Stimulated activated memory B cell treated with anti-CD40 and anti-IgM and Interleukin-4, amounts not matched to agents 10 μg/mL and 1 μg/mL and 100 μg/mL, for 72 hours (primary cell): ENCODE data around the gene TECPR1.

Experiments
- ATAC-seq: fragments of 150-1000 bp; cut with Tn5 transposase; 2 replicates; pipeline ENCODE4 v1.10.0; 2021
- H3K27ac Mint-ChIP-seq: one replicate; pipeline ENCODE4 v1.8.0; 2022; ENCODE audit warnings: mild to moderate bottlenecking, mixed read lengths
- H3K27me3 Mint-ChIP-seq: one replicate; pipeline ENCODE4 v1.8.0; 2022; ENCODE audit warnings: mixed read lengths
- H3K36me3 Mint-ChIP-seq: one replicate; pipeline ENCODE4 v1.8.0; 2022; ENCODE audit warnings: mixed read lengths
- H3K4me1 Mint-ChIP-seq: one replicate; pipeline ENCODE4 v1.8.0; 2022; ENCODE audit warnings: mixed read lengths
- H3K4me3 Mint-ChIP-seq: one replicate; pipeline ENCODE4 v1.8.0; 2022; ENCODE audit warnings: mild to moderate bottlenecking, moderate library complexity, mixed read lengths
- H3K9me3 Mint-ChIP-seq: one replicate; pipeline ENCODE4 v1.8.0; 2022; ENCODE audit warnings: mixed read lengths

Gene TECPR1

DNA sequence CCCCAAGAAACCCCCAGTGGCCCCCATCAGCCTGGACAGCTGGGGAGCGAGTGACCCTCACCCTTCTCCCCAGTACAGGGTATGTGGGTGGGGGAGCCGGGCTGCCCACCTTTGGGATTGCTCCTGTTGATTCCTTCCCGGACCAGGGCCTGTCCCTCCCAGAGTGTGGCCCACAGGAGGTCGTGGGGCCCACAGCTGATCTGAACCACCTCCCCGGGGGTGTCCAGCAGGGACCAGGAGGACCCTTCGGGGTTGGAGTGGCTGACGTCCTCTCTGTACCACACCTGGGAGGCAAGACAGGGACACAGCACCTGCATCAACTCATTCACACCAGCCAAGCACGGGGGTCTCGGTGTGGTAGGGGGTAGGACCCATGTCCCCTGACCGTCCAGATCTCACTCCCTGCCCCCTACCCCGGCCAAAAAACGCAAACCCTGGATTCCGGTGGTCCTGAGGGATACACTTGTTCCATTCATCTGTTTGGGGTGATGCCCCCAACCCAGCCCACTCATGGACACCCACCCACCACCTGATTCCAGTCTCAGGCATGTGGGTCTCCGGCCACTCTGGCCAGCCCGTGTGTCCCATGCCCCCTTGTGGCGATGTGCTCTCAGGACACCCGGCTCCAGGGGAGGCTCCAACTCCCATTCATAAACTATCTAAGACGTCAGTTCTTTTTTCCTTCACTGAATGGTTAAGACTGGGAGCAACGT is 10.9 kb downstream of the TECPR1 start:
- no peaks in the 10 kb centered on the region for H3K27me3 Mint-ChIP-seq
- peaks cover 91% of the 10 kb centered on the region for H3K36me3 Mint-ChIP-seq
- no peak overlapping the region for H3K27ac Mint-ChIP-seq
- H3K4me3 Mint-ChIP-seq: no peak overlapping the region
- H3K9me3 Mint-ChIP-seq: no peaks in the 10 kb centered on the region
- no peak for ATAC-seq
- peaks cover 8% of the 10 kb centered on the region for H3K4me1 Mint-ChIP-seq

DNA sequence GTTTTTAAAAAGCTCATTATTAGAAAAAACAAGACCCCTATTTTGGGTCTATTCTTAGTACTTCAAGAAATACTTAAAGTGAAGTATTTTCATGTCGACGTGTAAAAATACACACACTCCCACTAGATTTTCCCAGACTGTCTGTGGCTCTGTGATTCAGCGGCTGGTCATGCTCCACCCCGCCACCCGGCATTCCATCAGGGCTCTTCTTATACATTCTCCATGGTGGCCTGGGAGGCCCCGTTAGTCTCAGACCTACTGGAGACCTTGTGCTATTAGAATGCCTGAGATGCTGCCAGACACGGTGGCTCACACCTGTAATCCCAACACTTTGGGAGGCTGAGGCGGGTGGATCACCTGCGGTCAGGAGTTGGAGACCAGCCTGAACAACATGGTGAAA is 13.1 kb downstream of the TECPR1 start:
- peaks cover 93% of the 10 kb centered on the region for H3K36me3 Mint-ChIP-seq
- ATAC-seq: no peak
- no peak overlapping the region for H3K27ac Mint-ChIP-seq

DNA sequence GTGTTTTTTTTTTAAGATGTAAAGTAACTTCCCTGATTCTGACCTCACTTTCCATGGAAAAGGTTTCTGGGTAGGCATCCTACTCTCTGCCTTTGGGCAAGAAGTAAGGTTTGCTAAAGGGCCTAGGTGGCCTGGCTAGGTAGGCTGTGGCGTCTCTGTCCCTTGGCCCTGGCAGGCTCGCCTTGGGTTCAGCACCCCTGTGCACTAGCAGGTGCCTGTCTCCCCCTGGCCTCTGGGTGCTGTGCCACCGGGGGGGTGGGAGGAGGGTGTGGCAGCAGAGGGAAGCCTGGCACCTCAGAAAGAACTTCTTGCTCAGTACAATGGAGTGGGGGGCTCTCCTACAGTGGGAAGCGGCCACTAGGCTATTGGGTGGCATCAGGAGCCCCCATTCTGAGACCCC is 14.0 kb downstream of the TECPR1 start:
- H3K4me3 Mint-ChIP-seq: no peak overlapping the region
- H3K36me3 Mint-ChIP-seq: peaks cover 95% of the 10 kb centered on the region
- ATAC-seq: no peak
- no peaks in the 10 kb centered on the region for H3K9me3 Mint-ChIP-seq
- no peaks in the 10 kb centered on the region for H3K27me3 Mint-ChIP-seq
- peaks cover 8% of the 10 kb centered on the region for H3K4me1 Mint-ChIP-seq
- no peak overlapping the region for H3K27ac Mint-ChIP-seq

More for the DNA sequence above, 13.1 kb downstream of the TECPR1 start:
- Mint-ChIP-seq H3K4me3 (no peak overlapping the region), H3K27me3 (no peaks in the 10 kb centered on the region), H3K4me1 (peaks cover 8% of the 10 kb centered on the region), H3K9me3 (no peaks in the 10 kb centered on the region)

DNA sequence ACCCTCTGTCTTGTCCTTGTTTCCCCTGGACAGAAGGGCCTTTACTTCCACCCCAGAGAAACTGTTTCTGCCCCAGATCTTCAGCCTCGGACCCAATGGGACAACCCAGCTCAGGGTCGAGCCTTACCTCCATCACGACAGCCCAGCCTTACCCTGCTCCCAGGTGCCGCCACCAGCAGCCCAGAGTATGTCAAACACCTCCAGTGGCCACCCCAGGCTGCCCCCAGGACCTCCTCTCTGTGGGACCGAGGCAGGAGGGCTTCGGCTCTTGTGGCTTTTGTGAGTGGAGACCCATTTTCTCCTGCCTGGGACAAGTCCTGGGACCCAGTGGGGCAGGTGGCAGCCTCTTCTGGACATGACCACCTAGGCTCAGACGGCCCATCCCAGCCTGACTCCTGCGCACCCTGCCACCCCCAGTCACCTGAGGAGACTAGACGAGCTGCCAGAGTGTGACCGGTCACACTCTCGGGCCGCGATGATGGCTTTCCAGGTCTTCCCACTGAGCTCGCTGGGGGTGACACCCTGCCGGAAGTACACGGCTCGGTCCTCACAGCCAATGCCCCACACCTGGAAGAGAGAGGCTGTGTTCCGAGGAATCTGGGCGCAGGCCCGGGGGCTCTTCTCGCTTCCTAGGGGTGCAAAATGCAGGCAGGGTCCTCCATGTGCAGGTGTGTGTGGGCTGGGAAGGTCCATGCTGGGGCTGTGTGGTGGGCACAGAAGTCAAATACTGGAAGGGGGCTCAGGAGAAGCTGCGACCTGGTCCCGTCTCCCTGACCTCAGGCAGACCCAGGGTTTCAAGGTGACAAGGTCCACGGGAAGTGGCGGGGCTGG is 15.5 kb downstream of the TECPR1 start:
- ATAC-seq: no peak
- Mint-ChIP-seq H3K27ac (no peak overlapping the region), H3K9me3 (no peaks in the 10 kb centered on the region), H3K4me3 (no peak overlapping the region), H3K27me3 (no peaks in the 10 kb centered on the region), H3K36me3 (peaks cover 87% of the 10 kb centered on the region), H3K4me1 (peaks cover 6% of the 10 kb centered on the region)

DNA sequence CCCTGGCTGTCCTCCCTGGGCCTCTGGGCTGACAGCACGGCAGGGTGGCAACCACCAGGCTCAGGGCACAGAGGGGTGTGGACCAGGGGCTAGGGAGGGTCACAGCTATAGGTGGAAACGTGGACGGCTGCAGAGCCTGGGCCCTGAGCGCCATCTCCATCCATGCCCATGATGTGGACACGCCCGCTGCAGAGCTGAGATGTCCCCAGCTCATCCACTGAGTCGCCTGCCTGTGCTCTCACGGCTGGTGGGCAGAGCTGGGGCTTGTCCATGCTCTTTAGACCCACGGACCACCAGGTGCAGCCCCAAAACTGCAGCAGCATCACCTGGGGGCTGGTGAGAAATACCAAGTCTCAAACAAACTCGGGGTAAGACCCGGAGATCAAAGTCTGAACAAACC is 16.1 kb downstream of the TECPR1 start:
- no peaks in the 10 kb centered on the region for H3K4me1 Mint-ChIP-seq
- no peak for ATAC-seq
- no peaks in the 10 kb centered on the region for H3K9me3 Mint-ChIP-seq
- H3K27me3 Mint-ChIP-seq: no peaks in the 10 kb centered on the region
- no peak overlapping the region for H3K27ac Mint-ChIP-seq
- H3K36me3 Mint-ChIP-seq: peaks cover 86% of the 10 kb centered on the region
- no peak overlapping the region for H3K4me3 Mint-ChIP-seq

DNA sequence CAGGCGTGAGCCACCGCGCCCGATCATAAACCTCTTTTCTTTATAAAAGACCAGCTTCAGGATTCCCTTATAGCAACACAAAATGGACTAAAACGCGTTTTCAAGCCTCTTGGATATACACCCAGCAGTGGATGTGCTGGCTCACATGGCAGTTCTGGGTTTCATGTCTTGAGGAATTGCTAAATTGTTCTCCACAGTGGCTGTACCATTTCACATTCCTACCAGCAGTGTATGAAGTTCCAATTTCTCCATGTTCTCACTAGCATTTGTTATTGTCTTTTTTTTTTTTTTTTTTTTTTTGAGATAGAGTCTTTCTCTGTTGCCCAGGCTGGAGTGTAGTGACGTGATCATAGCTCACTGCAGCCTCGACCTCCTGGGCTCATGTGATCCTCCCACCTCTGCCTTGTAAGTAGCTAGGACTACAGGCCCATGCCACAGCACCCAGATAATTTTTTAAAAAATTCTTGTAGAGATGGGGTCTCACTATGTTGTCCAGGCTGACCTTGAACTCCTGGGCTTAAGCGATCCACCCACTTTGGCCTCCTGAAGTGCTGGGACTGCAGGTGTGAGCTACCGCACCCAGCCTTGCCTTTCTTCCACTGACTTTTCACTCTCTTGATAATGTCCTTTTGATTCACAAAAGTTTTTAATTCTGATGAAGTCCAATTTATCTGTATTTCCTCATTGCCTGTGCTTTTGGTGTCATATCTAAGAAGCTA is 17.4 kb downstream of the TECPR1 start:
- Mint-ChIP-seq H3K36me3 (peaks cover 85% of the 10 kb centered on the region), H3K4me3 (no peak overlapping the region), H3K4me1 (no peaks in the 10 kb centered on the region), H3K27me3 (no peaks in the 10 kb centered on the region), H3K9me3 (no peaks in the 10 kb centered on the region), H3K27ac (no peak overlapping the region)
- no peak for ATAC-seq

DNA sequence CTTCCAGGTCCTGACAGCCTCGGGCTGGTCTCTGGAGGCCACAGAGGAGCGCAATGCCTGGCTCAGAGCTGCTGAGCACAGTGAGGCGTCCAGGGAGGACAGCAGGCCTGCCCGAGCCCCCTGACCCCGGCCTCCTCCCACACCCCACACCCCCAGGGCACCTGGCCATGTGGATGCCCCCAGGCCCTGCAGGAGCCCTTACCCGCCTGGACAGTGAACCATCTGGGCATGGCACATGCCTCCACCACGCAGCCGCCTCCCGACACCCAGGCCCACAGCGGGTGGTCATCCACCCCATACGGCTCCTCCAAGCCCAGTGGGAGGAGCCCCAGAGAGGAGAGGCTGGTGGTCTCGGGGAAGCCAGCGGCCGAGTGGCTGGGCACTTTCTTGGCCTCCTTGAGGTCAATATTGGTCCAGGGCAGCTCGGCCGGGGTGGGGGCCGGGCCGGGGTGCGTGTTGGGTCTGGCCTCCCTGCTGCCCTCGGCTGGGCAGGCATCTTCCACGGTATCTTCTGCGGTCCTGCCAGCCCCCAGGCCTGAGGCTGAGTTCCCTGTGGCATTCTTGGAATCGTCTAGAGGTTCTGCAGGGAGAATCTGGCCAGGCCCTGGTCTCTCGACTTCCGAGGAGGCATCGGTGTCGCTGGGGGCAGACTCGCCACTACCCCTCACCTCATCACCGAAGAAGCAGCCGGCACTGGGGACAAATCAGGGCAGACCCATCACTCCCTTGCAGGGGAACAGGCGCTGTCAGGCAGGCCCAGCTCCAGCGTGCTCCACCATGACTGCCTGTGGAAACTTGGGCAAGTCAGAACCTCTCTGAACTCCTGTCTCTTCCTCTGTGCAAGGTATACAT is 18.6 kb downstream of the TECPR1 start:
- Mint-ChIP-seq H3K4me3 (no peak overlapping the region), H3K36me3 (peaks cover 83% of the 10 kb centered on the region), H3K27me3 (no peaks in the 10 kb centered on the region), H3K4me1 (no peaks in the 10 kb centered on the region), H3K9me3 (no peaks in the 10 kb centered on the region), H3K27ac (no peak overlapping the region)
- ATAC-seq: no peak

DNA sequence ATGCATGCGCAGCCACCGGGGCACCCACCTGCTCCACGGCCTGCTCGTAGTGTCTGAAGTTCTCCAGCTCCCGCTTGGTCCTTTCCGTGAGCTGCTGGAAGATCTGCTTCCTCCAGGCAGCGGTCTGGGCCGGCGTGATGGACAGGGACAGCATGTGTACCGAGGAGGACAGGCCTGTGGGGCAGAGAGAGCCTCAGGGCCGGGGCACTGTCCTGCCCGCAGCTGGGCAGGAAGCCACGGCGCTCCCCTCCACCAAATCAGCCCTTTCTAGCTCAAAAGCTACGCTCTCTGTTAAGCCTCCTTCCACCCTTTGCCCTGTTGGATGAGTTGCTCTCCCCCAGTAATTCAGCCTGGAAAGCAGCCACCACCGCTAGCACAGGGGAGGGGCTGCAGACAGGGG is 19.2 kb downstream of the TECPR1 start:
- Mint-ChIP-seq H3K36me3 (peaks cover 83% of the 10 kb centered on the region), H3K4me3 (no peak overlapping the region), H3K4me1 (no peaks in the 10 kb centered on the region), H3K27me3 (no peaks in the 10 kb centered on the region), H3K9me3 (no peaks in the 10 kb centered on the region), H3K27ac (no peak overlapping the region)
- ATAC-seq: no peak

DNA sequence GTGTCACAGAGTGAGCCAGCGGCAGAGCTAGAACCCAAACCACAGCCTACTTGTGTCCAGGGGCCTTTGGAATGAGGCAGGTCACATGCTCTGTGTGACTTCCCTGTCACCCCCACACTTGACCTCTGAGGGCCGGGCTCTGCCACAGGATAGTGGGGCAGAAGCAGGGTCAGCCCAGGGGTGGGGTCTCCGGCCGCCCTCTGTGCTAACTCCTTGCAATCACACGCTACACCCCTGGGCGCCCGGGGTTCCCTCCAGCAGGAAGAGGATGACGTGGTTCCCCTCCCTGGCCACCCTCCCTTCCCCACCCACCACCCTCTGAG is 19.8 kb downstream of the TECPR1 start:
- H3K9me3 Mint-ChIP-seq: no peaks in the 10 kb centered on the region
- H3K27me3 Mint-ChIP-seq: no peaks in the 10 kb centered on the region
- H3K27ac Mint-ChIP-seq: no peak overlapping the region
- peaks cover 82% of the 10 kb centered on the region for H3K36me3 Mint-ChIP-seq
- H3K4me3 Mint-ChIP-seq: no peak overlapping the region
- no peaks in the 10 kb centered on the region for H3K4me1 Mint-ChIP-seq
- ATAC-seq: no peak

DNA sequence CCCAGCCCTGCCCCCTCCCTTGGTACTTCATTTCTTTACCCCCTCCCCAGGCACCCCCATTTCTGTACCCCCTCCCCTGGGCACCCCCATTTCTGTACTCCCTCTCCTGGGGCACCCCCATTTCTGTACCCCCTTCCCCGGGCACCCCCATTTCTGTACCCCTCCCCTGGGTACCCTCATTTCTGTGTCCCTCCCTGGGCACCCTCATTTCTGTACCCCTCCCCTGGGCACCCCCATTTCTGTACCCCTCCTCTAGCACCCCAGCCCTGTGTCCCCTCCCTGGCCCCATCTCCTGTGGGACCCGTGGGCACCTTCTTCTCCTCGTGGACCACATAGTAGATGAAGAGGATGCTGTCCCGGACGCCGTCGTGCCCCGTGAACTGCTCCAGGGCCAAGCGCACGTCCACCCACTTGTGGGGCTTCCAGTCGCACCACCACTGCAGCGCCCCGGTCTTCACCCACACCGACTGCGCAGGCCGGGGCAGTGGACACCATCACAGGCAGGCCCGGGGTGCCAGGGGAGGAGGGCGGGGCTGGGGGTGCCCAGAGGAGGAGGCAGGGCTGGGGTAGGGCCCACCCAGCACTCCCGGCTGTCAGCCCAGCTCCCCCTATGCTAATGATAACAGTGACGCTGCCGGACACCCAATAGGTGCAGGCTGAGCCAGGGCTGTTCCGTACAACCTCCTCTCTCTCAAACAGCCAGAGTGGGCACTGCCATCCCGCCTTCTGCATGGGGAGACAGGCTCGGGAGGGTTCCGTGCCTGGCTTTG is 20.4 kb downstream of the TECPR1 start:
- no peaks in the 10 kb centered on the region for H3K27me3 Mint-ChIP-seq
- peak; percentile 64 for ATAC-seq
- no peak overlapping the region for H3K4me3 Mint-ChIP-seq
- H3K9me3 Mint-ChIP-seq: no peaks in the 10 kb centered on the region
- H3K27ac Mint-ChIP-seq: no peak overlapping the region
- peaks cover 77% of the 10 kb centered on the region for H3K36me3 Mint-ChIP-seq
- no peaks in the 10 kb centered on the region for H3K4me1 Mint-ChIP-seq

DNA sequence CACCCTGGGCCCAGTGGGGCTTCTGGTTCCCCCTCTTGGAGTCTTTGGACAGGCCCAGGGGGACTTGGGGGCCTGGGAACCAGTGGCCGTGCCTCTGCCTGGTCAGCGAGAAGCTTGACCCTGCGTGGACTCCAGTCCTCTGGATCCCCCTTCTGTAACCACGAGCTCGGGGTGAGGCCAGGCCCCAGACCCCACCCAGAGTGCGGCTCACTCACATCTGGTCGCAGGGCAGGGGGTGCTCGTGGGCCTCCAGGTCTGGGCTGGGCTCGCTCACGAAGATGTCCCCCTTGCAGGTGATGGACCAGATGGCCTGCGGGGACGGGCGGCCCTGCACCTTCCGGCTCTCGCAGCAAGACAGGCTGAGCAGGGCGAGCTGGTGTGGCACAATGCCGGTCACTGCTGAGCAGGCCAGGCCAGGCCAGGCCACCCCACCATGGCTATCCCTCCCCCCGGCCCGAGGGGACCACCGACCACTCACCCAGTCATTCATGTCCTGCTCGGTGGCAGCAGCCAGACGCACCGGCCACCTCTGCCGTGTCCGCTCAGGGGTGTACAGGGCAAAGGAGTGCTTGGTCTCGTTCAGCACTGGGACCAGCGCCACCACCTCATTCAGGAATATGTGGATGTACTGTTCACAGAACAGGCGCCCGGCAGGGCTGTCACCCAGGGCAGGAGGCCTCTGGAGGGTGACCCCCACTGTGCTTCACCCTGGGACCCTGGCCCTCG is 21.1 kb downstream of the TECPR1 start:
- no peak for ATAC-seq
- no peaks in the 10 kb centered on the region for H3K9me3 Mint-ChIP-seq
- H3K27ac Mint-ChIP-seq: no peak overlapping the region
- no peaks in the 10 kb centered on the region for H3K27me3 Mint-ChIP-seq
- H3K4me3 Mint-ChIP-seq: no peak overlapping the region
- no peaks in the 10 kb centered on the region for H3K4me1 Mint-ChIP-seq
- peaks cover 77% of the 10 kb centered on the region for H3K36me3 Mint-ChIP-seq

DNA sequence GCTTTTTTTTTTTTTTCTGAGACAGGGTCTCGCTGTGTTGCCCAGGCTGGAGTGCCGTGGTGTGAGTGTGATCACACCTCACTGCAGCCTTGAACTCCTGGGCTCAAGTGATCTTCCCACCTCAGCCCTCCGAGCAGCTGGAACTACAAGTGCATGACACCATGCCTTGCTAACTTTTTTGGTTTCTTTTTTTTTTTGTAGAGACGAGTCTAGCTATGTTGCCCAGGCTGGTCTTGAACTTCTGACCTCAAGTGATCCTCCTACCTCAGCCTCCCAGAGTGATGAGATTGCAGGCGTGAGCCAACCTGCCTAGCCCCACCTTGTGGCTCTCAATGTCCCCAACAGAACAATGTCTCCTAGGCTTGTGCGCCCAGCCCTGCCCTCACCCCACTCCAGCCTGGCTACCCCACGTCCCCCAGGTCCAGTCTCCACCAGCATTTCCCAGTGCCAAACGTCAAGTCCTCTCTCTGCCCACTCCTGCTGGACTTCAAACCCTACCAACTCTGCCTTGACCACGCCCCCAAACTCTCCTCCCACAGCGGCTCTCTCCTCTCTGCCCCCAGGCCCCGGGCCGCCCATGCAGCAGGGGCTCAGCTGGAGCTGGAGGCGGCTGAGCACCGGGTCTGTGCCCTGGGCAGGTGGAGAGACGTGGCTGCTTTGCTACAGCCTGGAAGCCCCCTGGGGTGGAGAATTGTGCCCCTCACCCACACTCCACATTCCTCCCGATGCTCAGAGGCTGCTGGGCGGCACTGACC is 21.9 kb downstream of the TECPR1 start:
- Mint-ChIP-seq H3K9me3 (no peaks in the 10 kb centered on the region), H3K4me1 (no peaks in the 10 kb centered on the region), H3K27me3 (no peaks in the 10 kb centered on the region), H3K36me3 (peaks cover 77% of the 10 kb centered on the region), H3K4me3 (no peak overlapping the region), H3K27ac (no peak overlapping the region)
- no peak for ATAC-seq

DNA sequence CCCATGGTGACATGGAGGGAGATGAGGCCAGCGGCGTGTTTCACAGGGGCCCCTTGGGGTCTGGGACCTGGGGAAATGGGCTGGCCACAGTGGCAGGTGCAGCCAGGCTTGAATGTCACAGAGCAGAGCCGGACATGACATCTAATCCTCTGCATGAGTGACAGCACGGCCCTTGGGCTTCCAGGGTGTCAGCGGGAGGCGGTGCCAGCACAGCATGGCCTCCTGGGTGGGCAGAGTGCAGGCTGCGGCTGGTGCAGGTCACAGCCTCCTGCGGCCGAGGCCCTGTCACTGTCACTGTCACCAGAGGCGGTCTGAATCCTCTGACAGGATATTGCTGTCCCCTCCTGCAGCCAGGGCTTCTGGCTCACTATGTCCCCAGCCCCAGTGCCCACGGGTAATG is 22.6 kb downstream of the TECPR1 start:
- no peak for ATAC-seq
- H3K4me1 Mint-ChIP-seq: no peaks in the 10 kb centered on the region
- H3K4me3 Mint-ChIP-seq: no peak overlapping the region
- H3K27ac Mint-ChIP-seq: no peak overlapping the region
- no peaks in the 10 kb centered on the region for H3K9me3 Mint-ChIP-seq
- peaks cover 73% of the 10 kb centered on the region for H3K36me3 Mint-ChIP-seq
- no peaks in the 10 kb centered on the region for H3K27me3 Mint-ChIP-seq
